HepG2 (cell line): Measurements from ENCODE around the gene RASD2.

ENCODE experiments used
- EP300 ChIP-seq, 3 experiments: sonication (generic) in 1 of 3; formaldehyde crosslinking in 1 of 3; IDR thresholded peaks; 2 replicates each; pipeline versions ENCODE4 v1.5.1 to v1.6.1; 2011 to 2020; ENCODE audit warnings: low read depth in 2 of 3, low read length in 2 of 3, borderline replicate concordance in 1 of 3, improper control_type of control experiment in 1 of 3, mild to moderate bottlenecking in 1 of 3, missing genetic modification reagents in 1 of 3, moderate library complexity in 1 of 3
- IKZF1 ChIP-seq: fragments of 450-650 bp; IDR thresholded peaks from 2 replicates; pipeline ENCODE4 v1.7.1; 2016
- KDM2A ChIP-seq: sonication (generic); formaldehyde crosslinking; IDR thresholded peaks from 2 replicates; pipeline ENCODE4 v1.4.0; 2020; ENCODE audit warnings: low read depth, missing genetic modification reagents, borderline replicate concordance
- MTF2 ChIP-seq: sonication (generic); formaldehyde crosslinking; IDR thresholded peaks from 2 replicates; pipeline ENCODE4 v1.5.0; 2020; ENCODE audit warnings: missing genetic modification reagents, borderline replicate concordance
- POLR2A ChIP-seq, 2 experiments: IDR thresholded peaks; 2 replicates each; pipeline ENCODE4 v1.6.1; 2011; ENCODE audit warnings: low read depth in 2 of 2, low read length in 2 of 2, mild to moderate bottlenecking in 1 of 2, moderate library complexity in 1 of 2; ENCODE audit not compliant: insufficient read depth in 1 of 2
- PPARG ChIP-seq: conservative IDR thresholded peaks from 2 replicates; pipeline ENCODE4 v1.6.1; 2016; ENCODE audit warnings: missing biosample characterization, missing genetic modification reagents
- RAD21 ChIP-seq: fragments of 450-650 bp; formaldehyde crosslinking; IDR thresholded peaks from 2 replicates; pipeline ENCODE4 v1.5.0; 2020; ENCODE audit warnings: mild to moderate bottlenecking
- TF ChIP-seq, protein P1 (sequence below): IDR thresholded peaks from 2 replicates; pipeline ENCODE4 v1.6.1; 2012; ENCODE audit warnings: low read length, improper control_type of control experiment
- TF ChIP-seq, protein P2 (sequence below): sonication (generic); formaldehyde crosslinking; IDR thresholded peaks from 2 replicates; pipeline ENCODE4 v1.5.0; 2020; ENCODE audit warnings: mild to moderate bottlenecking, missing genetic modification reagents, moderate library complexity
- TF ChIP-seq, protein P3 (sequence below): sonication (generic); formaldehyde crosslinking; IDR thresholded peaks from 2 replicates; pipeline ENCODE4 v1.5.0; 2020; ENCODE audit warnings: mild to moderate bottlenecking, missing genetic modification reagents, borderline replicate concordance

DNA sequence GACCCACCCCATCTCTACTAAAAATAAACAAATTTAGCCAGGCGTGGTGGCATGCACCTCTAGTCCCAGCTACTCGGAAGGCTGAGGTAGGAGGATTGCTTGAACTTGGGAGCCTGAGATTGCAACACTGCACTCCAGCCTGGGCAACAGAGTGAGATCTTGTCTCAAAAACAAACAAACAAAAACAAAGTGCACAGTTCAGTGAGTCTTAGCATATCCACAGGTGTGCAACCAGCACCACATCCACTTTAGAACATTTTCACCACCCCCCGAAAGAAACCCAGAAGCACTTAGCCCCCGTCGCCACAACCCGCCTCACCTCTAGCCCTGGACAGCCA lies 49.1 kb downstream of the RASD2 start:
- TF ChIP-seq MTF2 (CRISPR knock-in tag), result no peak
- TF ChIP-seq RAD21, result no peak
- TF ChIP-seq IKZF1, result no peak
- TF ChIP-seq KDM2A (CRISPR knock-in tag), result no peak
- TF ChIP-seq POLR2A (IDR thresholded peaks at IDR 0.05; ENCODE audit: insufficient read depth in 1 of 2, low read depth in 2 of 2, low read length in 2 of 2), result no peak
- TF ChIP-seq PPARG (CRISPR knock-in tag), result no peak
- TF ChIP-seq, protein P1, sequence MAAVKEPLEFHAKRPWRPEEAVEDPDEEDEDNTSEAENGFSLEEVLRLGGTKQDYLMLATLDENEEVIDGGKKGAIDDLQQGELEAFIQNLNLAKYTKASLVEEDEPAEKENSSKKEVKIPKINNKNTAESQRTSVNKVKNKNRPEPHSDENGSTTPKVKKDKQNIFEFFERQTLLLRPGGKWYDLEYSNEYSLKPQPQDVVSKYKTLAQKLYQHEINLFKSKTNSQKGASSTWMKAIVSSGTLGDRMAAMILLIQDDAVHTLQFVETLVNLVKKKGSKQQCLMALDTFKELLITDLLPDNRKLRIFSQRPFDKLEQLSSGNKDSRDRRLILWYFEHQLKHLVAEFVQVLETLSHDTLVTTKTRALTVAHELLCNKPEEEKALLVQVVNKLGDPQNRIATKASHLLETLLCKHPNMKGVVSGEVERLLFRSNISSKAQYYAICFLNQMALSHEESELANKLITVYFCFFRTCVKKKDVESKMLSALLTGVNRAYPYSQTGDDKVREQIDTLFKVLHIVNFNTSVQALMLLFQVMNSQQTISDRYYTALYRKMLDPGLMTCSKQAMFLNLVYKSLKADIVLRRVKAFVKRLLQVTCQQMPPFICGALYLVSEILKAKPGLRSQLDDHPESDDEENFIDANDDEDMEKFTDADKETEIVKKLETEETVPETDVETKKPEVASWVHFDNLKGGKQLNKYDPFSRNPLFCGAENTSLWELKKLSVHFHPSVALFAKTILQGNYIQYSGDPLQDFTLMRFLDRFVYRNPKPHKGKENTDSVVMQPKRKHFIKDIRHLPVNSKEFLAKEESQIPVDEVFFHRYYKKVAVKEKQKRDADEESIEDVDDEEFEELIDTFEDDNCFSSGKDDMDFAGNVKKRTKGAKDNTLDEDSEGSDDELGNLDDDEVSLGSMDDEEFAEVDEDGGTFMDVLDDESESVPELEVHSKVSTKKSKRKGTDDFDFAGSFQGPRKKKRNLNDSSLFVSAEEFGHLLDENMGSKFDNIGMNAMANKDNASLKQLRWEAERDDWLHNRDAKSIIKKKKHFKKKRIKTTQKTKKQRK, result no peak
- TF ChIP-seq, protein P2, sequence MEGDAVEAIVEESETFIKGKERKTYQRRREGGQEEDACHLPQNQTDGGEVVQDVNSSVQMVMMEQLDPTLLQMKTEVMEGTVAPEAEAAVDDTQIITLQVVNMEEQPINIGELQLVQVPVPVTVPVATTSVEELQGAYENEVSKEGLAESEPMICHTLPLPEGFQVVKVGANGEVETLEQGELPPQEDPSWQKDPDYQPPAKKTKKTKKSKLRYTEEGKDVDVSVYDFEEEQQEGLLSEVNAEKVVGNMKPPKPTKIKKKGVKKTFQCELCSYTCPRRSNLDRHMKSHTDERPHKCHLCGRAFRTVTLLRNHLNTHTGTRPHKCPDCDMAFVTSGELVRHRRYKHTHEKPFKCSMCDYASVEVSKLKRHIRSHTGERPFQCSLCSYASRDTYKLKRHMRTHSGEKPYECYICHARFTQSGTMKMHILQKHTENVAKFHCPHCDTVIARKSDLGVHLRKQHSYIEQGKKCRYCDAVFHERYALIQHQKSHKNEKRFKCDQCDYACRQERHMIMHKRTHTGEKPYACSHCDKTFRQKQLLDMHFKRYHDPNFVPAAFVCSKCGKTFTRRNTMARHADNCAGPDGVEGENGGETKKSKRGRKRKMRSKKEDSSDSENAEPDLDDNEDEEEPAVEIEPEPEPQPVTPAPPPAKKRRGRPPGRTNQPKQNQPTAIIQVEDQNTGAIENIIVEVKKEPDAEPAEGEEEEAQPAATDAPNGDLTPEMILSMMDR, result no peak
- TF ChIP-seq, protein P3, sequence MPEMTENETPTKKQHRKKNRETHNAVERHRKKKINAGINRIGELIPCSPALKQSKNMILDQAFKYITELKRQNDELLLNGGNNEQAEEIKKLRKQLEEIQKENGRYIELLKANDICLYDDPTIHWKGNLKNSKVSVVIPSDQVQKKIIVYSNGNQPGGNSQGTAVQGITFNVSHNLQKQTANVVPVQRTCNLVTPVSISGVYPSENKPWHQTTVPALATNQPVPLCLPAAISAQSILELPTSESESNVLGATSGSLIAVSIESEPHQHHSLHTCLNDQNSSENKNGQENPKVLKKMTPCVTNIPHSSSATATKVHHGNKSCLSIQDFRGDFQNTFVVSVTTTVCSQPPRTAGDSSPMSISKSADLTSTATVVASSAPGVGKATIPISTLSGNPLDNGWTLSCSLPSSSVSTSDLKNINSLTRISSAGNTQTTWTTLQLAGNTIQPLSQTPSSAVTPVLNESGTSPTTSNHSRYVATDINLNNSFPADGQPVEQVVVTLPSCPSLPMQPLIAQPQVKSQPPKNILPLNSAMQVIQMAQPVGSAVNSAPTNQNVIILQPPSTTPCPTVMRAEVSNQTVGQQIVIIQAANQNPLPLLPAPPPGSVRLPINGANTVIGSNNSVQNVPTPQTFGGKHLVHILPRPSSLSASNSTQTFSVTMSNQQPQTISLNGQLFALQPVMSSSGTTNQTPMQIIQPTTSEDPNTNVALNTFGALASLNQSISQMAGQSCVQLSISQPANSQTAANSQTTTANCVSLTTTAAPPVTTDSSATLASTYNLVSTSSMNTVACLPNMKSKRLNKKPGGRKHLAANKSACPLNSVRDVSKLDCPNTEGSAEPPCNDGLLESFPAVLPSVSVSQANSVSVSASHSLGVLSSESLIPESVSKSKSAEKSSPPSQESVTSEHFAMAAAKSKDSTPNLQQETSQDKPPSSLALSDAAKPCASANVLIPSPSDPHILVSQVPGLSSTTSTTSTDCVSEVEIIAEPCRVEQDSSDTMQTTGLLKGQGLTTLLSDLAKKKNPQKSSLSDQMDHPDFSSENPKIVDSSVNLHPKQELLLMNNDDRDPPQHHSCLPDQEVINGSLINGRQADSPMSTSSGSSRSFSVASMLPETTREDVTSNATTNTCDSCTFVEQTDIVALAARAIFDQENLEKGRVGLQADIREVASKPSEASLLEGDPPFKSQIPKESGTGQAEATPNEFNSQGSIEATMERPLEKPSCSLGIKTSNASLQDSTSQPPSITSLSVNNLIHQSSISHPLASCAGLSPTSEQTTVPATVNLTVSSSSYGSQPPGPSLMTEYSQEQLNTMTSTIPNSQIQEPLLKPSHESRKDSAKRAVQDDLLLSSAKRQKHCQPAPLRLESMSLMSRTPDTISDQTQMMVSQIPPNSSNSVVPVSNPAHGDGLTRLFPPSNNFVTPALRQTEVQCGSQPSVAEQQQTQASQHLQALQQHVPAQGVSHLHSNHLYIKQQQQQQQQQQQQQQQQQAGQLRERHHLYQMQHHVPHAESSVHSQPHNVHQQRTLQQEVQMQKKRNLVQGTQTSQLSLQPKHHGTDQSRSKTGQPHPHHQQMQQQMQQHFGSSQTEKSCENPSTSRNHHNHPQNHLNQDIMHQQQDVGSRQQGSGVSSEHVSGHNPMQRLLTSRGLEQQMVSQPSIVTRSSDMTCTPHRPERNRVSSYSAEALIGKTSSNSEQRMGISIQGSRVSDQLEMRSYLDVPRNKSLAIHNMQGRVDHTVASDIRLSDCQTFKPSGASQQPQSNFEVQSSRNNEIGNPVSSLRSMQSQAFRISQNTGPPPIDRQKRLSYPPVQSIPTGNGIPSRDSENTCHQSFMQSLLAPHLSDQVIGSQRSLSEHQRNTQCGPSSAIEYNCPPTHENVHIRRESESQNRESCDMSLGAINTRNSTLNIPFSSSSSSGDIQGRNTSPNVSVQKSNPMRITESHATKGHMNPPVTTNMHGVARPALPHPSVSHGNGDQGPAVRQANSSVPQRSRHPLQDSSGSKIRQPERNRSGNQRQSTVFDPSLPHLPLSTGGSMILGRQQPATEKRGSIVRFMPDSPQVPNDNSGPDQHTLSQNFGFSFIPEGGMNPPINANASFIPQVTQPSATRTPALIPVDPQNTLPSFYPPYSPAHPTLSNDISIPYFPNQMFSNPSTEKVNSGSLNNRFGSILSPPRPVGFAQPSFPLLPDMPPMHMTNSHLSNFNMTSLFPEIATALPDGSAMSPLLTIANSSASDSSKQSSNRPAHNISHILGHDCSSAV (CRISPR knock-in tag), result no peak
- no peak for TF ChIP-seq EP300 (IDR thresholded peaks at IDR 0.05; ENCODE audit: low read depth in 2 of 2, low read length in 2 of 2)
- no peak for TF ChIP-seq EP300 (CRISPR knock-in tag; IDR thresholded peaks at IDR 0.05; ENCODE audit: borderline replicate concordance)
